T-cell (primary cell): ENCODE data around the gene SERPINE1. TPM values are rescaled to one million over a fixed set of nuclear protein-coding genes. Genes with fewer than 3 reads are reported as not detected.

Source experiments
- ATAC-seq, 4 experiments: fragments of 200-7000 bp in 3 of 4; fragments of 150-1000 bp in 1 of 4; cut with Tn5 transposase; replicated peaks in 1 of 4; 1 replicate in 3 of 4; 2 replicates in 1 of 4; pipeline ENCODE4 v1.10.0; 2021; ENCODE audit warnings: moderate library complexity in 3 of 4, mild to moderate bottlenecking in 2 of 4, moderate number of reproducible peaks in 1 of 4
- CTCF ChIA-PET, 2 donors: fragments of 300-600 bp; sonication (Branson Sonifier 250); formaldehyde crosslinking; loops; one replicate each; lab custom pipeline; 2022; ENCODE audit warnings: antibody characterized with exemption in 2 of 2; lab: Charles Lee
- POLR2A ChIA-PET, 2 donors: fragments of 300-600 bp; sonication (Branson Sonifier 250); formaldehyde crosslinking; loops; one replicate each; lab custom pipeline; 2022; ENCODE audit warnings: antibody characterized with exemption in 2 of 2; lab: Charles Lee
- DNase-seq, 35 experiments: peaks; one replicate each; pipeline versions ENCODE4 v3.0.0 to v3.0.0-alpha.2; 2013 to 2023
- H3K27ac ChIP-seq: one replicate; pipeline ENCODE4 v1.5.1; 2013; ENCODE audit warnings: low read length
- H3K27me3 ChIP-seq, 2 experiments: replicated peaks in 1 of 2; 1 replicate in 1 of 2; 2 replicates in 1 of 2; pipeline versions ENCODE4 v1.6.1 to v1.7.0; 2013; ENCODE audit warnings: low read length in 1 of 2, mixed read lengths in 1 of 2; ENCODE audit not compliant: control insufficient read depth in 2 of 2, insufficient read depth in 2 of 2; ENCODE audit errors: extremely low read depth in 1 of 2
- H3K36me3 ChIP-seq, 2 donors: 1 replicate in 1 of 2; 2 replicates in 1 of 2; pipeline versions ENCODE4 v1.6.1 to v1.7.0; 2013; ENCODE audit warnings: low read length in 1 of 2; ENCODE audit not compliant: control insufficient read depth in 2 of 2, insufficient read depth in 1 of 2; ENCODE audit errors: extremely low read depth in 1 of 2
- H3K4me1 ChIP-seq, 2 experiments: 1 replicate in 1 of 2; 2 replicates in 1 of 2; pipeline versions ENCODE4 v1.6.1 to v1.7.0; 2013; ENCODE audit warnings: low read length in 2 of 2, mixed read lengths in 1 of 2; ENCODE audit not compliant: insufficient read depth in 2 of 2, control insufficient read depth in 1 of 2; ENCODE audit errors: extremely low read depth in 1 of 2
- H3K4me3 ChIP-seq, 2 donors: 1 replicate in 1 of 2; 2 replicates in 1 of 2; pipeline versions ENCODE4 v1.5.1 to v1.7.0; 2013; ENCODE audit warnings: mild to moderate bottlenecking in 2 of 2, low read length in 1 of 2, moderate library complexity in 1 of 2; ENCODE audit not compliant: control insufficient read depth in 1 of 2; ENCODE audit errors: extremely low read depth in 1 of 2
- H3K9me3 ChIP-seq: 2 replicates; pipeline ENCODE4 v1.7.0; 2013
- H3K27ac Mint-ChIP-seq, 2 donors: one replicate each; pipeline ENCODE4 v1.8.0; 2020 to 2021; ENCODE audit warnings: mild to moderate bottlenecking in 2 of 2, mixed read lengths in 2 of 2
- H3K27me3 Mint-ChIP-seq, 2 donors: one replicate each; pipeline ENCODE4 v1.8.0; 2021 to 2022; ENCODE audit warnings: mixed read lengths in 2 of 2
- H3K36me3 Mint-ChIP-seq: one replicate; pipeline ENCODE4 v1.8.0; 2021; ENCODE audit warnings: mixed read lengths
- H3K4me1 Mint-ChIP-seq, 3 donors: one replicate each; pipeline ENCODE4 v1.8.0; 2020 to 2022; ENCODE audit warnings: mixed read lengths in 3 of 3, mild to moderate bottlenecking in 1 of 3
- H3K4me3 Mint-ChIP-seq, 3 donors: one replicate each; pipeline ENCODE4 v1.8.0; 2020 to 2022; ENCODE audit warnings: mild to moderate bottlenecking in 3 of 3, mixed read lengths in 3 of 3, moderate library complexity in 3 of 3
- H3K9me3 Mint-ChIP-seq, 3 donors: one replicate each; pipeline ENCODE4 v1.8.0; 2020 to 2022; ENCODE audit warnings: mixed read lengths in 3 of 3
- WGBS: methylation state at CpG from one replicate; pipeline ENCODE4 v1.1.5; 2013; ENCODE audit warnings: missing lambda C conversion rate; ENCODE audit not compliant: insufficient coverage; 5-methylcytosine and 5-hydroxymethylcytosine counted together
- total RNA-seq, 35 experiments: library from RNA in 6 of 35; stranded (reverse) in 6 of 35; fragments of 120-200 nt in 1 of 35; gene quantifications; one replicate each; pipeline versions ENCODE4 v1.2.1 to v1.2.4 and lab custom pipeline; 2013 to 2026

Gene SERPINE1
- total RNA-seq, 5 donors from 2014 or later (not counting 1 experiment from before 2014, with no cell fraction given) = 0.18 to 0.79 (median 0.51) TPM; not detected in 1

DNA sequence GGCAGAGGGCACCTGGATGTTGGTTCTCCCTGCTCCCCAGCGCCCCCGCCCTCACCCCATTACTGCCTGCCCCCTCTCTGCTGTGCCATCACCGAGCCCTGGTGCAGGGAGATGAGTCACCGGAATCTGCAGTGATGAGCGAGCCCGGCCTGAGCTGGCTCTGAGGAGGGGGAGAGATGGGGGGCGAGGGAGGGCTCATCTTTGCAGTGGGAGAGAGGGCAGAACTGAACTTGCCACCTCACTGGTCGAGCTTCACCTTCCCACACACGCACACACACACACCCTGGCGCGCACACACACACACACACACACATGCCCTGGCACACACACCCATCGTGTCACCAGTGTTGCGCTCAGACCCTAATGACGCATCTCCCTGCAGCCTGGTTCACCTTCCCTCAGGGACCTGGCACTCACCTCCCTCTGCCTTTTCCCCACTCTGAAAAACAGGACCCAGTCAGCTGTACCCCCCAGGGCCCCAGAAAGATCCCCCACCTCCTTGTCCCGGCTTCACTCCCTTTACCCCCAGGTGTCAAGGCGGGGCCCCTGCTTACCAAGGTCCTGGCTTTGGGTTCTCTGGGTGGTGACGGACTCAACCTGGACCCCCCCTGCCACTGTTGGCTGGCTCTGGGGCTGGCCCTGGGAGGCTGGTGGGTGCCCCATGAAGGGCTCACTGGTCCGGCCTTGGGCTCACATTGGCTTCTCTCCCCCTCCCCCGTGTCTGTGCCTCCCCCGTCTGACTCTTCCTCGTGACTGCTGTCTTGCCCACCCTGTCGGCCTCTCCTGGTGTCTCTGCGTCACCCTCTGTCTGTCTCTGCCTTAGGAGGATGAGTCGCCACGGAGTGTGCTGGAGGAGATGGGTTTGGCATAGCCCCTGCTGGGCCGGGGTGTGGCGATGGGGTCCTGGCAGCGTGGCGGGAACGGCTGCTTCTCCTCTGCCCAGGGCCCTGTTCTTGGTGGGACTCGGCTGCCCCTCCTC, 33.1 kb downstream of the SERPINE1 start:
- Histone ChIP-seq H3K27me3 (peaks cover 5 to 54% of the 10 kb centered on the region in 2 experiments), H3K4me1 (peaks cover 5 to 34% of the 10 kb centered on the region in 2 experiments), H3K36me3 (peaks cover 0 to 9% of the 10 kb centered on the region in 2 donors), H3K9me3 (no peaks in the 10 kb centered on the region), H3K4me3 (no peak overlapping the region), H3K27ac (no peak overlapping the region)
- peaks cover 25% of the 10 kb centered on the region for H3K36me3 Mint-ChIP-seq
- peaks cover 10 to 26% (median 19%) of the 10 kb centered on the region in 3 donors for H3K4me1 Mint-ChIP-seq
- WGBS = 83% methylated on average over 18 of the region's 31 CpGs
- H3K27me3 Mint-ChIP-seq = peaks cover 2 to 19% of the 10 kb centered on the region in 2 donors
- ChIA-PET CTCF (interaction anchor here in 1 of 2 donors (0.6 kb wide), 3 partner anchors 75 to 755 kb away, joined by 3 to 4 read pairs (median 4); no protein-coding TSS in a partner anchor), POLR2A (no interaction called here)
- no peak overlapping the region for H3K4me3 Mint-ChIP-seq
- H3K27ac Mint-ChIP-seq = no peak overlapping the region
- DNase-seq (no peak), ATAC-seq (no peak)
- no peaks in the 10 kb centered on the region for H3K9me3 Mint-ChIP-seq

DNA sequence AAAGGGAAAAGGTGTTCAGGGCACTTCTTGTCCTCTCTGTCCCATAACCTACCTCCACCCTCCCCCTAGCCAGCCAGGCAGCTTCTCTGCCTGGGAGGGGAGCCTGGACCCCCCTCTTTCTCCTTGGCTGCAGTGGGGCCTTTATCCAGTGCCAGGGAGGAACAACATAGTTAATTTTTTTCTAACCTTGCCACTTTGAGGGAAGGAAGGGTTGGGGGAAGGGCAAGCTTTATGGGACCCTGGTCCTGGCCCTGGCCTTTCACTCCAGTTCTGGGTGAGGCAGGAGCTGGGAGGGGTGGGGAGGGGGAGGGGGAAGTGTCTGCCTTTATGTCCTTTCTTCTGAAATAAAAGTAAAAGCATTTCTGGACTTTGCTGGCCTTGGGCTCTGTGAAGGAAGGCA, 34.0 kb downstream of the SERPINE1 start:
- peaks cover 10 to 28% of the 10 kb centered on the region in 2 donors for H3K27me3 Mint-ChIP-seq
- H3K27ac Mint-ChIP-seq = no peak overlapping the region
- Histone ChIP-seq H3K36me3 (peaks cover 0 to 9% of the 10 kb centered on the region in 2 donors), H3K27ac (no peak overlapping the region), H3K9me3 (no peaks in the 10 kb centered on the region), H3K4me3 (no peak overlapping the region), H3K4me1 (peaks cover 12 to 36% of the 10 kb centered on the region in 2 experiments), H3K27me3 (peaks cover 6 to 62% of the 10 kb centered on the region in 2 experiments)
- DNase-seq = no peak
- H3K4me1 Mint-ChIP-seq = peaks cover 11 to 28% (median 19%) of the 10 kb centered on the region in 3 donors
- ChIA-PET CTCF (interaction anchor here in 1 of 2 donors (0.6 kb wide), 2 partner anchors 510 to 755 kb away, joined by 4 read pairs; no protein-coding TSS in a partner anchor), POLR2A (no interaction called here)
- ATAC-seq = no peak
- no peaks in the 10 kb centered on the region for H3K9me3 Mint-ChIP-seq
- H3K36me3 Mint-ChIP-seq = peaks cover 25% of the 10 kb centered on the region
- H3K4me3 Mint-ChIP-seq = no peak overlapping the region

DNA sequence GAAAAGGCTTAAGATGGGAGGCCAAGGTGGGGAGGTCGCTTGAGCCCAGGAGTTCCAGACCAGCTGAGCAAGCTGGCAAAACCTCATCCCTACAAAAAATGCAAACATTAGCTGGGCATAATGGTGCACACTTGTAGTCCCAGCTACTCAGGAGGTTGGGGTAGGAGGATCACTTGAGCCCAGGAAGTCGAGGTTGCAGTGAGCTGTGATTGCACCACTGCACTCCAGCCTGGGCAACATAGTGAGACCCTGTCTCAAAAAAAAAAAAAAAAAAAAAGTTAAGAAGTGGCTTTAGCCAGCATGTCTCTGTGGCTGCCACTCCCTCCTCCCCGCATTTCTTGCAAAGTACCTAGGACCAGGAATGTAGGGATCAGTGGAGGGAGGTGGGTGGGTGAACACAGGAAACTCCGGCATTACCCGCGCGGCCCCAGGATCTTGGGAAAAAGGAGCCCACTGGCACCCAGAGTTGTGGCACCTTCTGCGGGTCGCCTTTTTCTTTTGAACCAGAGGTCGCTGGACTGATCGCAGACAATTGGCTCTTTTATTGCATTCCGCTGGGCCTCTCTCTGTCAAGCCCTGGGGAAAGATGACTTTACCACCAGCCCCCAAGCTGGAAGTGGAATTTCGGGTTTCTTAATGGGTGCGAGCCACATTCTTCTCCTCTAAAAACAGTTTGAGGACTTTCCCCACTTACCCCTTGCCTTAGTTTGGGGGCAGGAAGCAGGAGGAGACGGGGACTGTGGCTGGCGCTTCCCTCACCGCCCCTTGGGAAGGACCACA, 35.0 kb downstream of the SERPINE1 start:
- H3K27ac Mint-ChIP-seq = no peak overlapping the region
- peaks cover 25% of the 10 kb centered on the region for H3K36me3 Mint-ChIP-seq
- Histone ChIP-seq H3K4me3 (peak overlapping the region in 1 of 2 donors; percentile 10), H3K27ac (no peak overlapping the region), H3K4me1 (peaks cover 14 to 46% of the 10 kb centered on the region in 2 experiments), H3K27me3 (peaks cover 6 to 71% of the 10 kb centered on the region in 2 experiments), H3K36me3 (peaks cover 0 to 6% of the 10 kb centered on the region in 2 donors), H3K9me3 (no peaks in the 10 kb centered on the region)
- ATAC-seq = no peak
- WGBS = 90% methylated on average over 10 of the region's 17 CpGs
- peaks cover 16 to 35% of the 10 kb centered on the region in 2 donors for H3K27me3 Mint-ChIP-seq
- H3K4me1 Mint-ChIP-seq = peaks cover 19 to 32% (median 25%) of the 10 kb centered on the region in 3 donors
- POLR2A ChIA-PET = no interaction called here
- H3K4me3 Mint-ChIP-seq = peak overlapping the region; percentile 67 to 86 (median 72)
- no peak for DNase-seq
- no peaks in the 10 kb centered on the region for H3K9me3 Mint-ChIP-seq
- CTCF ChIA-PET = interaction anchor here in 1 of 2 donors (0.6 to 0.7 kb wide), 2 partner anchors 1214 to 1290 kb away, joined by 4 to 6 read pairs; no protein-coding TSS in a partner anchor

DNA sequence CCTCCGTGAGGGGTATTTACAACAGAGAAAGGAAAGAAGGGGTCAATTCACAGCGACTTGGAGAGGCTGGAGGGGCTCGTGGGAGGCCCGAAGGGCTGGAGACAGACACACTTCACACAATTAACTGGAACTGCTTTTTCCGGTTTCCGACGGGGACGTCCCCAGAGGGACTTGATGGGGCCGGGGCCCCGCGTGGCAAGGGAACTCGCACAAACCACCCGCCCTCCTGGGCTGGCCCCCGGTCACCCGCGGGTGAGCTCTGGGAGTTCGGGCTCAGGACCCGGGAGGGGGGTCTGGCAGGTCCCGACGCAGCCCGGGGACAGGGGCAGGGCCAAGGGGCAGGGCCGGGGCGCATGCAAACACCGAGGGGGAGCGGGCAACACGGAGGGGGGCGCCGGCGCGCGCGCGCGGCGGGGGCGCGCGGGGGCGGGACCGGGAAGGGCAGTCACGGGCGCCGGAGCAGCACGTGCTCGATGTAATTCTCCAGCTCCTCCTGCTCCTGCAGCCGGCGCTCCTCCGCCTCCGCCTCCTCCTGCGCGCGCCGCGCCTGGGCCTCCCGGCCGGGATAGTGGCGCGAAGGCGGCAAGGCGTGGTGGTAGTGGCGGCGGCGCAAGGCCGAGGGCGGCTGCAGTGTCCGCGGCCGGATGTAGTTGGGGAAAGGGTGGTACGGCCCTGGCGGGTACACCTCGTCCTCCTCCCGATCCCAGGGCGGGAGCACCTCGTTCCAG, 35.8 kb downstream of the SERPINE1 start:
- ATAC-seq (no peak), DNase-seq (peak in 1 of 35 experiments; percentile 4)
- Histone ChIP-seq H3K9me3 (no peaks in the 10 kb centered on the region), H3K27me3 (peaks cover 9 to 80% of the 10 kb centered on the region in 2 experiments), H3K4me1 (peaks cover 16 to 52% of the 10 kb centered on the region in 2 experiments), H3K4me3 (peak overlapping the region in 1 of 2 donors; percentile 44), H3K27ac (no peak overlapping the region), H3K36me3 (peaks cover 0 to 5% of the 10 kb centered on the region in 2 donors)
- Mint-ChIP-seq H3K36me3 (peaks cover 22% of the 10 kb centered on the region), H3K27me3 (peaks cover 25 to 43% of the 10 kb centered on the region in 2 donors), H3K27ac (no peak overlapping the region), H3K4me1 (peaks cover 28 to 40% (median 28%) of the 10 kb centered on the region in 3 donors), H3K9me3 (no peaks in the 10 kb centered on the region), H3K4me3 (peak overlapping the region; percentile 67 to 86 (median 72))
- CTCF ChIA-PET = interaction anchor here (0.6 to 0.8 kb wide), 2 partner anchors 9 to 1245 kb away, joined by 3 to 4 read pairs; partner anchors contain the start of gene AP1S1 (in 1 of the 2)
- 1% methylated on average over 63 of the region's 74 CpGs for WGBS
- POLR2A ChIA-PET = no interaction called here

DNA sequence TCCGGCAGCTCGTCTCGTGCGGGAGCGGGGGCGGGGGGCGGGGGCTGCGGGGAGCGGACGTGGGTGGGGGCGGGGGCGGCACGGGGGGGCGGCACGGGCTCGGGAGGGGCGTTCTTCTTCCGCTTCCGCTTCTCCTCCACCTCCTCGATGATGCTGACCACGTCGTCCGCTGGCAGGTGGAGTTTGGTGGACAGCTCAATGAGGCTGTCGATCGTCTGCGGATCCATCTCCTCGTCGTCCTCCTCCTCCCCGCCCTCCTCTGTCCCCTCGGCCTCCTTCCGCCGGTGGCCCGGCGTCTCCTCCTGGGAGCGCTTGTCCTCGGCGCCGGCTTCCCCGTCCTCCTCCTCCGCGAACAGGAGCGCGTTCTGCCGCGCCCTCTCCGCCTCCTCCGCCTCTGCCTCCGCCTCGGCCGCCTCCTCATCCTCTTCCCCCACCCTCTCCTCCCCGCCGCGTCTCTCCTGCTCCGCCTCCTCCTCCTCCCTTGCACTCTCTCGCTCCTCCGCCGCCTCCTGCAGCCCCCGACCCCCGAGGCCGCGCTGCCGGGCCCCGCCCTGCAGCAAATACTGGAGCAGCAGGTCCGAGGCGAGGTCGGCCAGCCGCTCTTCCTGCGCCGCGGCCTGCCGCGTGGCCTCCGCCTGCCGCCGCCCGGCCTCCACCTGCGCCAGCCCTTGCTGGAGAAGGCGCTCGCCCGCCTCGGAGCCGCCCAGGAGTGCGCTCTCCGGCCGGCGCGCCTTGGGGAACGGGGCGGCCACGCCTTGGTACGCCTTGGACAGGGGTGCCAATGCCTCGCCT, 36.6 kb downstream of the SERPINE1 start:
- Mint-ChIP-seq H3K36me3 (peaks cover 18% of the 10 kb centered on the region), H3K4me1 (peaks cover 31 to 46% (median 31%) of the 10 kb centered on the region in 3 donors), H3K9me3 (no peaks in the 10 kb centered on the region), H3K4me3 (peak overlapping the region; percentile 62 to 86 (median 68)), H3K27me3 (peaks cover 32 to 51% of the 10 kb centered on the region in 2 donors), H3K27ac (no peak overlapping the region)
- POLR2A ChIA-PET = no interaction called here
- Histone ChIP-seq H3K27me3 (peaks cover 11 to 87% of the 10 kb centered on the region in 2 experiments), H3K27ac (no peak overlapping the region), H3K4me3 (peak overlapping the region; percentile 44 to 57), H3K9me3 (no peaks in the 10 kb centered on the region), H3K36me3 (peaks cover 0 to 5% of the 10 kb centered on the region in 2 donors), H3K4me1 (peaks cover 16 to 52% of the 10 kb centered on the region in 2 experiments)
- peak in 3 of 4 experiments; percentile 23 to 33 (median 31) for ATAC-seq
- peak in 3 of 35 experiments; percentile 23 to 47 (median 23) for DNase-seq
- CTCF ChIA-PET = interaction anchor here (0.6 to 0.8 kb wide), 2 partner anchors 9 to 1246 kb away, joined by 3 to 4 read pairs; partner anchors contain the start of gene AP1S1 (in 1 of the 2)
- WGBS = 2% methylated on average over 72 of the region's 92 CpGs
